LNCaP clone FGC (cell line): ENCODE measurements around the gene MSGN1.

Experiments used
- DNase-seq: peaks from one replicate; pipeline ENCODE4 v3.0.0-alpha.2; 2011; ENCODE audit warnings: low read depth
- H3K4me3 ChIP-seq: 2 replicates; pipeline ENCODE4 v1.5.1; 2011; ENCODE audit warnings: mild to moderate bottlenecking, low read depth, low read length, control low read depth
- CTCF ChIP-seq: IDR thresholded peaks from 2 replicates; pipeline ENCODE4 v1.5.1; 2012; ENCODE audit warnings: mild to moderate bottlenecking; ENCODE audit not compliant: control insufficient read depth, insufficient read depth; ENCODE audit errors: extremely low read depth

MSGN1 gene

GRCh38 chr2:17858064-17858463 lies 41.8 kb downstream of the MSGN1 start:
- DNase-seq = no peak
- TF ChIP-seq CTCF = no peak
- H3K4me3 ChIP-seq = no peak overlapping the region

GRCh38 chr2:17863539-17863938 lies 47.3 kb downstream of the MSGN1 start:
- no peak for DNase-seq
- no peak for TF ChIP-seq CTCF
- no peak overlapping the region for H3K4me3 ChIP-seq

- no peak for DNase-seq
- H3K4me3 ChIP-seq = no peak overlapping the region
- no peak for TF ChIP-seq CTCF
These were observed 48.4 kb downstream of the MSGN1 start for GRCh38 chr2:17864676-17865075.

- TF ChIP-seq CTCF = no peak
- no peak overlapping the region for H3K4me3 ChIP-seq
- DNase-seq = no peak
These were observed 50.9 kb downstream of the MSGN1 start for GRCh38 chr2:17867133-17867532.
